Central memory CD4-positive, alpha-beta T cell (primary cell): ENCODE results near the gene GABRB1.
A peak's percentile ranks its signal among the peaks of the same experiment; 100 is the strongest.
"Not testable (repeated sequence)": the region's sequence is repeated elsewhere in the genome, so short reads cannot be mapped to it uniquely, and the experiment has no call there.

Source experiments
- DNase-seq: peaks from one replicate; pipeline ENCODE4 v3.0.0; 2022

Gene GABRB1

DNA sequence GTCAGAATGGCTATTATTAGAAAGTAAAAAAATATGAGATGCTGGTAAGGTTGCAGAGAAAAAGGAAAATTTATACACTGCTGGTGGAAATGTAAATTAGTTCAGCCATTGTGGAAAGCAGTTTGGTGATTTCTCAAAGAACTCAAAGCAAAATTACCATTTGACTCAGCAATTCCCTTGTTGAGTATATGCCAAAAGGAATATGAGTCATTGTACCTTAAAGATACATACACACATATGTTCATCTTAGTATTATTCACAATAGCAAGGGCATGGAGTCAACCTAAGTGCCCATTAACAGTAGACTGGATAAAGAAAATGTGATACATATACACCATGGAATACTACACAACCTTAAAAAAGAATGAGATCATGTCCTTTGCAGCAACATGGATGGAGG is 284.0 kb downstream of the GABRB1 start:
- DNase-seq: no peak

DNA sequence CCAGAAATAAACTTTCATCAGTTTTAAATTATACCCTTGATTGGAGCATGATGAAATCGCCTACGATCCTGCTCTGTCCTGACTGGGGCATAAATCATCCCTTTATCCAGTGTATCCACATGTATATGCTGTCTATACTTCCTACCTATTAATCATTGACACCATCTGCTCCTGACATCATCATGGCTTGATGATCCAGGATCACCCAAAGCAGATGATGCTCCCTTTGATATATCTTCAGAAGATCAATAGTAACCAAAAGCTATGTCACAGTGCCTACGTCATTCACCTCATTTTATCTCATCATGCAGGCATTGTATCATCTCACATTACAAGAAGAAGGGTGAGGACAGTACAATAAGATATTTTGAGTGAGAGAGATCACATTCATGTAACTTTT is 294.7 kb downstream of the GABRB1 start:
- no peak for DNase-seq

DNA sequence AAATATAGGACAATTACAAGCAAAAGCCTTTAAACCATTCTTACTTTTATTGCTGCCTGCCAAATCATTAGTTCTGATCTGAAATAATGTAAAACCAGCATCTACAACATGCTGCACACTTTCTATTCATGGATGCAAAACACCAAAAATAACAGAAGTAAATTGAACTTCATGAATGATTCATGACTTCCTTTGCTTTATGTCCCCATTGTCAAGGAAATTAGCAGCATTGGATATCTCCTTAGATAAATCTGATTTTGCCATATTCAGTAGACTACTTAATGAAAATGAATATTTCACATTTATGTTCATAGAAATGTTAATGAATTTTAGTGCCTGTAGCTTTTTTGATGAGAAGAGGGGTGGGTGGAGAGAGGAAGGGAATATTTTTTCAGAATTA is 299.5 kb downstream of the GABRB1 start:
- DNase-seq: no peak

DNA sequence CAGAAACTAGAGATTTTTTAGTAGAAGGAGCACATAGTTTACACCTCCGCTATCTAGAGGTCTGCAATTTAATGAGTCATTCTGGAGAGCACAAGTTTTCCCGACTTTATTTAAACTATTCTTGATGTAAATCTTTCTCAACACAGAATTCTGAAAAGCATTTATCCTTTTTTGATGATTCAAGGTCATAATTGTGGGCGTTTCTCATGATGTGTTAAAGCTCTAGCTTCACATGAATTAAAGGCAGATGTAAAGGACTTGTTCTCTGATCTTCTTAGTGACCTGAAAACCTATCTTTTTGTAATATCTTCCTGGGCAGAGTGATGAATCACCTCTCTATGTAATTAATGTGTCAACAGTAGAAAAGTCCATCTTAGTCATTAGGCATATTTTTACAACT is 303.3 kb downstream of the GABRB1 start:
- no peak for DNase-seq

DNA sequence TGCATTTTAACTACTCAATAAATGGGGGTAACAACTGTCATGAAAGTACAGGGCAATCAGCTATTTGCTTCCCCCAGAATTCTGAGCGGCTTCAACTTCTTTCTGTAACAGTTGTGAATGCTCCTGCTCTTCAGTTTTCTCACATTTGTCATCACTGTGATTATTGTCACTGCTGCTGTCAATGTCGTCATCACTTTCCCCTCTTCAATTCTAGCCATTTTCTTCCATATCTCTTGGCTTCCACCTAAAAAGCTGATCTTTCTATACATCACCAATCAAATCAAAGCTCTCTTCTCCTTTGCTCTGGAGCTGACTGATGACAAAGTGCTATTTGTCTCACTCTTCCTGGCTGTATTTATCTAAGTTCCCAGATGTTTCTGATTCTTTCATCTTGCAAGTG is 306.5 kb downstream of the GABRB1 start:
- no peak for DNase-seq

DNA sequence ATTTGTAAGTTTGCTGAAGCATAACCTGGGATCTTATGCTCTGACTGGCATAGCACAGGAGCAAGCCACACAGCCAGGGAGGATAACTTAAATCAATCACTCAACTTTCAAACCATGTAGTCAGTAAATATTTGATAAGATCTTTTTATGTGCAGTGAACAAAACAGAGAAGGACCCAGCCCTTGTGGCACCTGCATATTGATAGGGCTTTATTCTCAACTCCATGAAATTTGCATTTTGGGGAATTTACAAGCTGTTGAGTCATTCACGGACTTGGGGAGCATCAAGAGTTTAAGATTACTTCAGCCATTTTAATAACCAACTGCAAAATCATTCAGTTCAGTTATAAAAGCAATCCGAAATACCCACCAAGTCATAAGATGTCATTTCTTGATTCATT is 309.5 kb downstream of the GABRB1 start:
- DNase-seq: no peak

DNA sequence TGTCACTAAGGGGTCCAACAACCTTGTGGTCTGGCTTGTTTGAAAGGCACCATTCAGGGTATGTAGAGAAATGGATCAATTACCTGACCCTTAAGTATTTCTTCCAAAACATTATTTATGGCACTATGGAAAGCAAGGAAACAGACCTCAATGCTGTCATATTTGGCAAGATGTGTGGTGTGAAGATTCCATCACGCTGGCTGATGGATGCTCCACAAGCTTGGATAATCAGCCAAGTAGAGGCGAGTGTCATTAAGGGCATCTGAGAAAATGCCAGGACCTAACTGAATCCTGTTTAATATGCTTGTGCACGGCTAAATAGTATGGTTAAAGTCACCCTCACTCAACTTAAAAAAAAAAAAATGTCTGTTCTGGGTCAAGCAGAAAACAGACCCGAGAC is 311.4 kb downstream of the GABRB1 start:
- DNase-seq: no peak

DNA sequence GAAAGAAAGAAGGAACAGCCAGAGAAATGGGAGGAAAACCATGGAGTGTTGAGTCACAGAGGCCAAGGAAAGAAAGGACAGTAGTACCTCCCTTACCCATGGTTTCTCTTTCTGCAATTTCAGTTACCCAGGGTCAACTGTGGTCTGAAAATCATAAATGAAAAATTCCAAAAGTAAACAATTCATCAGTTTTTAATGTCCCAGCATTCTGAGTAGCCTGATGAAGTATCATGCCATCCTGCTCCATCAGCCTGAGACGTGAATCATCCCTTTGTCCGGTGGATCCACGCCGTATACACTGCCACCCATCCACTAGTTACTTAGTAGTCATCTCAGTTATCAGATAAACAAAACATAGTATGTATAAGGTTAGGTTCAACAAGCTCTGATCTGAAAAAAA is 318.0 kb downstream of the GABRB1 start:
- DNase-seq: no peak

DNA sequence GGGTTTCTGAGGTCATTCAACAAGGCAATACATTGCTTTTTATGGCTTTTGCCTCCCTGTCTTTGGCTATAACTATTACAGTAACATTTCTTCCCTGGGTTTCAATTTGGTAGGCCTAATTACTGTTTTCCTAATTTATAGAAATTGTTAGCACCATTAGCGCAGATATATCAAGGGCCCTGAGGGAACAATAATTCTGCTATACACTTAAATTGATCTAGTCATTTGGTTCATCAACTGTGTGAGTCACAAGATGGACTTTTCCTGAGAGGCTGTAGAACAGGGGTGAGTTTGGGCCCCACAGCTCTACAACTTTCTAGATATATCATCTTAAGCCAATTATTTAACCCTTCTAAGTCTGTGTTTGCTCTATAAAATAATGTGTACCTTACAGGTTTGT is 324.2 kb downstream of the GABRB1 start:
- no peak for DNase-seq

DNA sequence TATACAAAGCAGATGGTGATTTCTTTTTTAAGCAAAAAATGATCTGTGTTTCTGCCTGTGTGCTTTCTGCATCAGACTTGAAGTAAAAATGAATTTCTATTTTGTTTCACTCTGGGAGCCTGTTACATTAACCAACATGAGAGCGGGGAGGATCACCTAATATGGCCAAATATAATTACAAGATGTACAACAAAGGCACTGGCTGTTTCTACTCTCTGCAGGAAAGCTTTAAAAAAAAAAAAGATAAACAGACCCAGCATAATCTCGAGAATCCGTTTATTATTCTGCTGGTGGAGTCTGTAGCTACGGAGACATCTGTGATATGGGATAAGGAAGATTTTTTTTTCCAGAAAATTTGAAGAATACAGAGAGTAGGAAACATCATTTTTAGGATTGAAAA is 328.5 kb downstream of the GABRB1 start:
- no peak for DNase-seq

DNA sequence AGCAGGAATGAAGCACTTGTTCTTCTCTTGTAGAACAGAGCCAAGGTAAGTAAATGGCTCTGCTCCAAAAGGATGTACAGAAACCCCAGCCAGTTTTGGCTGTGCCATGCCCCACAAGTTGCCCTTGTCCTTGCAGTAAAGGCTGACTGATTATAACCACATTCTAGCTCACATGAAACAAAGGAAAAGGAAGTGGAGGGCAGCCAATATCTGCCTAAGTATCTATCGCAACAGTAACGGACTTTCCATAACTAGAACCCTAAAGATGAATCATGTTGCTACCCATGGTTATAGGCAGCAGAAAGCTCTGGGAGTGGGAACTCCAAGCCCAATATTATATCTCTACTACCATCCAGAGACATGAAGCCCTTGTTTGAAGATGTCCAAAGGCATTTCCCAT is 336.4 kb downstream of the GABRB1 start:
- DNase-seq: no peak

DNA sequence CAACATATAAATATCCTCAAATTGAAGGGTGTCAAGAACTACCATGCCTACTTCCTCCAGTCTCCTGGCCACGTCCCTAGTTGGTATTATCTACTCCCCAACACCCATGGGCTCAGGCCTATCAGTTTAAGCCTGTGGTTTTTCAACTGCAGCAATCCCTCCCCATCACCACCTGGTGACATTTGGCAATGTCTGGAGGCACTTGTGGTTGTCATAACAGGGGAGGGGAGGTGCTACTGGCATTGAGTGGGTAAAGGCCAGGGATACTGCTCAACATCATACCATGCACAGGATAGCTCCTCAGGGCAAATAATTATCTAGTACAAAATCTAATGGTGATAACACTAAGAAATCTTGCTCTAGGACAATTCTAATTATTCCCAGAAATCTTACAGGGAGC is 336.8 kb downstream of the GABRB1 start:
- DNase-seq: no peak

DNA sequence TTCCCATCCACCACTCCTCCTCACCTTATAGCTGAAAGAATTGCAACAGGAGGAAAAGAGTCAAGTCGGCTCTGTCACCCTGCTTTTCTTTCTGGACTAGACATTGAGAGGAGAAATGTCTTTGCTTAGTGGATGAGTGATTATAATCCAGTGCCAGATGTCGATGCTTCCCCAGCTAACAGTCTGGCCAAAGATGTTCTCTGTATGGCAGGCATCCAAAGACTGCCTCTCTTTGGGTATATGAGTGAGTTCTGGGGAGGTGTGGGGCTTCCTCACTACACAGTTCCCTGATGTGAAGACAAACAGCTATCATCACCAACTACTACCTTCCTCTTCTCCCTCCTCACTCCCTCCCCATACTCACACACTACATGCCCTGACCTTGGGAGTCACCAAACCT is 341.2 kb downstream of the GABRB1 start:
- no peak for DNase-seq

DNA sequence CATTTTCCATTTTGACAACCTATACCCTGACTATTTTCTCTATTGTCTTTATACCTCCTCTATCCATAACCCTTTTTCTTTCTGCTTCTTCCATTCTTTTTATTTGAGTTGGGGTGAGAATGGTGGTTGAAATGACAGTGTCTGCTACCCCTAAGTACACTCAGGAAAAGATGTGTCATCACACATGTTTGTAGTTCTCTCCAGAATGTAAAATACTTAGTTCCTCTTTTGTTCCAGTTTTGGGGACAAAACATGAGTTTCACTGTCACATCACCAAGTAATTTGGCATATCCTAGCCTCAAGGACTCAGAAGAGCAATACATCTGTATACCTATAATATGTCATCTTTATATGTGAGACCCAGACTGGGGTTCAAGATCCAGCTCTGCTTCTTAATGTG is 341.8 kb downstream of the GABRB1 start:
- no peak for DNase-seq

DNA sequence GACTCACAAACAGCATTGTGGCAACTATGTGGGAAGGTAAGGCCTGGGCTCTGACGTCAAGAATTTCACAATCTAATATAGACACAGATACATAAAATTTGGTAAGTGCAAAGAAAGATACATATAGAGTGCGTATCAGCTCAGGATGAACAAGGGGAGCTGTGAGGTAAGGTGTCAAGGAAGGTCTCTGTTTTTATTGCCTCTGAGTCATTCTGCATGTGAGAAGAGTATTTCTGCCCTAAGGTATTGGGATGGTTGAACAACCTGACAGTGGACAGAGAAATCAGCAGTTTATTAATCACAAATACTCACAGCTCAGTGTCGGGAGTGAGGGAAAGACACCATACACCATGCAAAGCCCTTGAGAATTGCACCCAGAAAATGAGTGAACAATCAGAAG is 342.3 kb downstream of the GABRB1 start:
- no peak for DNase-seq

DNA sequence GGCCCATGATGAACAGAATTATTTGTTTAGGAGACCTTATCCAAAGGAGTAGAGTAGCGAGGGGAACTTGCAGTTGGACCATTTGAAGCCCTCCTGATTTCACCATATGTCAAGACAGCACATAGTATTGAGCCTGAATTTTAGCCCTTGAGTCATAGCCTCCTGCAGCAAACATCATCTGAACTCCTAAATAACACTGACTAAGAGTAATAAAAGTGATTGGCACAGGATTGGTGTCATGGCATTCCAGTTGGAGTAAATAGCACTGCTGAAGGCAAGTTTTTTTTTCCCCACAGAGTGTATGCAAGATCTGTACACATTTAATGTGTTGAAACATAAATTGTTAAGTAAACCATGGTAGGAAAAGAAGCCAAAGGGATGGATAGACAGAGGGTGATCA is 343.1 kb downstream of the GABRB1 start:
- no peak for DNase-seq

DNA sequence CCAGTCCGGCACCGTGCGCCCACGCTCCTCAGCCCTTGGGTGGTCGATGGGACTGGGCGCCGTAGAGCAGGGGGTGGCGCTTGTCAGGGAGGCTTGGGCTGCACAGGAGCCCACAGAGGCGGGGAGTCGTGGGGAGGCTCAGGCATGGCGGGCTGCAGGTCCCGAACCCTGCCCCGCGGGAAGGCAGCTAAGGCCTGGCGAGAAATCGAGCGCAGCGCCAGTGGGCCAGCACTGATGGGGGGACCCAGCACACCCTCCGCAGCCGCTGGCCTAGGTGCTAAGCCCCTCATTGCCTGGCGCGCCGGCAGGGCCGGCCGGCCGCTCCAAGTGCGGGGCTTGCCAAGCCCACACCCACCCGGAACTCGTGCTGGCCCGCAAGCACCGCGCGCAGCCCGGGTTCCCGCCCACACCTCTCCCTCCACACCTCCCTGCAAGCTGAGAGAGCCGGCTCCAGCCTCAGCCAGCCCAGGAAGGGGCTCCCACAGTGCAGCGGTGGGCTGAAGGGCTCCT is 346.7 kb downstream of the GABRB1 start:
- DNase-seq: not testable (repeated sequence)

DNA sequence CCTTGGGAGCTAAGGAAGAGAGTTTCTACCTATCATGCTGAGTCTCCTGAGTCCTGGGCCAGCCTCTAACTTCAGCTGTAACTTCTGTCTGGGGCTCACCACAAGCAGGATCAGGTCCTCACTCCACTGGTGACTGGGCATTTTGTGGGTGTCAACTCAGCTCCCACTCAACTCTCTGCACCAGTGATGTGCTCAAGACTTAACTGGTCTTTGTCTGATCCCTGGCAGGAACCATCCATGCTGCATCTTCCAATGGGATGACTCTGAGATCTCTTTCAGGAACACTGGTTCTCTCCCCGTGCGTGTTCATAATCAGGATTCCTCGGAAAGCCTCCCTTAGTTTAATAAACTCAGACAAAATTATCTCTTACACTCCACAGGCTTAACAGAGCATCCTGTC is 349.8 kb downstream of the GABRB1 start:
- no peak for DNase-seq

DNA sequence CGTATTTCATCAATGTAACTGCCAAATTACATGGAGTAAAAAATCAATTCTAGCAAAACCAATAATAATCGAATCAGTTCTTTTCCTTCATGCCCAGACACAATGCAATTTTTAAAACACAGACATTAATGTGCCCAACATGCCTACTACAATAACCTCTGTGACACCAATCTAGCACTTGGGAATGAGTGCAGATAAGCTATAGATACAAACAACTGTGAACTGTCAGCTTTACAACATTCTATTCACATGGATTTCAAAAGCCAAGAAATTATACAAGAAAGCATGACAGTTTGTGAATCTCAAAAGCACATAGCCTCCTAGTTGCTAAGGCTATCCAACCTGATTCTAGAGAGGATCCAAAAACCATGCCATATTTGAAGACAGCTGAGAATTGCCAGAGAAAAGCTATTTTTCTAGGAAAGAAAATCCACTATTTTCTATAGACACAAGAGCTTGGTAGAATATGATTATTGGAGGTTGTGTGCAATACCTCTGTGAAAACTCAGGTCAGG is 351.5 kb downstream of the GABRB1 start:
- DNase-seq: no peak

DNA sequence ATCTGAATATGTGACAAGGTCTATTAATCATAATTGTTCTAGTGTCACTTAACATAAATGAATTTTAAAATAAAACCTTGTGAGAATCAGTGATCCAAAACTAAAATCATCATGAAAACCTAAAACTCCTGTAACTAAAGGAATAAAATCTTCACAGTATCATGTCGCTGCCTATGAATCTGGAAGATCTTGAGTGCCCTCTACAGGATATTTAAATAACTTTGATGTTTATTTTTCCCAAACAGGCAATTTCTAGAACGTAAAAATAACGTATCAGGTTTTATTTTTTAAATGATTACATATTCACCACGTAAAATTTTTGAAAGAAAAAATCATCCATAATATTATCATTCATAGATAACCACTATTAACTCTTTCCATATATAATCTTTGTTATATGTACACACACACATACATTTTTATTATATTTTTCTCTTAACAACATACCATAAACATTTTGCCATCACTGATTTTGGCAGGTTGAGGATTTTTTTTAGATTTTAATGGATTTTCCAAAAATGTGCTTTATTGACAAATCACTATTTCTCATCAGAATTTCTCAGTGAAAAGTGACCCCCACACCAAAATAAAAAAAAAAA is 352.6 kb downstream of the GABRB1 start:
- DNase-seq: peak; percentile 2

DNA sequence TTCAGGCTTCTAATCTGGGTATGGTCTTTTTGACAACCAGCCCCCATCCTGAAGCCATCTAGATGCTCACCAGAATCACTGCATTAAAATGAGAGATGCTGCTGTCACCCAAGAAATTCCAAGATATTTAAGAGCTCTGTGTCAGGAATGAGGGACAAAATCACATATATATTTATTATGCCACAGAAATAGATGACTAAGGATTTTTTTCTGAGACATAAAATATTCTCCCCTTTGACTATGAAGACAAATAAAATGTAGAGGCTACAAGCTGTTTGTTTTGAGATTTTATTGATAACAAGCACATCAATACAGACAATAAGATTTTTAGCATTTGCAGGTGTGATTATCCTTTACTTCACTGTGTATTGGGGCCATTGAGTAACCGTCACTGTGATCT is 354.8 kb downstream of the GABRB1 start:
- no peak for DNase-seq

DNA sequence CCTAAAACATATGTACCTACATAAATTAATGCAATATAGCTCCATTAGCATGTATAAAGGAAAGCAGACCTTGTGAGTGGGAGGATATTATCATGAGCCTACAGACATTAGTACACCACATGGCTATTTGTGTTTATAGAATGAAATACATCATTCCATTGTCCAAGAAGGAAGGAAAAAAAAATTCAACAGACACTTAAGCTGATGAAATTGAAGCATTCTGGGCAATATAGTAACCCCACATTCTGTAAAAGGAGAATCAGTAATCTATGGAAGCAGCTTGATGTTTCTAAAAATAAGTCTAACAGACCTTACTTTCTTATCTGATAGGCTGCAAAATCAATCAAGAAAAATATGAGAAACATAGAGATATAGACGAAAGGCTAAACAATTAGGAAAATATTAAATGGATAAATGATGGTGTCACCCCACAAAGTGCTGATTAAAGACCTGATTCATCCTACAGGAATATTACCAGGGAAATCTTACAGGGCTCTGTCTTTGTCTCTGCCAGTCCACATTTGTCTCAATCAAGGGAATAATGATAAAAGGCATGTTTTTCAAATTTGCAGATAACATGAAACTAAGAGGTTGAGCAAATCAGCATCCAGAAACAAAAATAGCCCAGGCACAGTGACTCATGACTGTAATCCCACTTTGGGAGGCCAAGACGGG is 355.3 kb downstream of the GABRB1 start:
- DNase-seq: no peak

DNA sequence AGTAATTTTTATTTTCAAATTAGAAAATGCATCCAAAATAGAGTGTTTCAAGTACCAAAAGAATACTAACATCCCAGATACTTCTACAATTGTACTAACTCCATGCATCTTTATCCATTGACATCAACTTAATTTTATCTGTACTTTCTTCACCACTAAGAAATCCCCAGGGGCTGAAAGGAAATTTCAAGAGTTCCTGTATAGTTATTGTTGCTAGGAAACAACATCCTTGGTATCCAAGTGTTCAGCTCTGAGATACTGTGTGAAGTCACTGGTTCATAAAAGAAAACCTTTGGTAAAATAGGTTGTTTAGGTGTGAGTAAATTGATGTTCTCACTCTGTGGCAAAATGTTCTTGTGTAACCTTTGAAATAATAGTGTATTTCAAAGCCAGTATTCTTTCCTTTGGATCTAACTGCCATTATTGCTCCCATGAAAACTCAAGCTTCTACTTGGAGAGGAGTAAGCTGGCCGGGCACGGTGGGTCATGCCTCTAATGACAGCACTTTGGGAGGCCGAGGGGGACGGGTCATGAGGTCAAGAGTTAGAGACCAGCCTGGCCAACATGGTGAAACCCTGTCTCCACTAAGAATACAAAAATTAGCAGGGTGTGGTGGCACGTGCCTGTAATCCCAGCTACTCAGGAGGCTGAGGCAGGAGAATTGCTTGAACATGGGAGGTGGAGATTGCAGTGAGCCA is 359.2 kb downstream of the GABRB1 start:
- no peak for DNase-seq

DNA sequence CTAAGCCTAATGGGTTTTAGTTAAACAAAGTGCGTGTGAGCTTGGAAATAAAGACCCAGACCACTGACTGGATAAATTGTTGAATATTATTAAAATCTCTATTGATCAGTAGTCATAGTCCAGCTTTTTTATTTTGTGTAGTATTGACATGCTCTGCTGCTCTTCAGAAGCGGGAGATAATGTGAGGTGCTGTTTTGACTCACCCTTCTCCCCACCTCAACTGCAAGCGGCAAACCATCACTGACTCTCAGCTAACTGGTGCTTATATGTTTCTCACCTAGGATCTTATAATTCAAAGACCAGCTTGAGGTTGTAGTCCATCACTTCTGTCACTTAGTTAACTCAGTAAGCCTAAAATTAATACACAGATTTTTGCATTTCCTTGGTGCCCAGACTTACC is 359.9 kb downstream of the GABRB1 start:
- no peak for DNase-seq
